Gastroesophageal sphincter (tissue), 4 donors: Measurements from ENCODE around the gene LILRA6. TPM values are rescaled to one million over a fixed set of nuclear protein-coding genes. Genes with fewer than 3 reads are reported as not detected.
"Not testable (repeated sequence)": the region's sequence is repeated elsewhere in the genome, so short reads cannot be mapped to it uniquely, and the experiment has no call there.

Experiments used
- ATAC-seq: fragments of 150-250 bp; one replicate; pipeline ENCODE4 v1.9.1; 2016; ENCODE audit warnings: mild to moderate bottlenecking, moderate library complexity
- H3K27ac ChIP-seq, 4 donors: fragments of 200-600 bp; sonication (generic) in 3 of 4; 1 replicate in 3 of 4; 2 replicates in 1 of 4; pipeline ENCODE4 v1.5.1; 2016 to 2019
- H3K27me3 ChIP-seq: fragments of 200-600 bp; sonication (generic); one replicate; pipeline ENCODE4 v1.5.1; 2019
- H3K36me3 ChIP-seq, 2 donors: fragments of 200-600 bp; sonication (generic); one replicate each; pipeline ENCODE4 v1.5.1; 2019; ENCODE audit warnings: control low read depth in 1 of 2
- H3K4me1 ChIP-seq, 3 donors: fragments of 200-600 bp; sonication (generic); 1 replicate in 2 of 3; 2 replicates in 1 of 3; pipeline ENCODE4 v1.5.1; 2016 to 2019; ENCODE audit warnings: control low read depth in 2 of 3
- H3K4me3 ChIP-seq, 2 donors: fragments of 200-600 bp; sonication (generic); one replicate each; pipeline ENCODE4 v1.5.1; 2019; ENCODE audit warnings: mild to moderate bottlenecking in 1 of 2, moderate library complexity in 1 of 2
- H3K9me3 ChIP-seq, 3 donors: fragments of 200-600 bp; sonication (generic); one replicate each; pipeline ENCODE4 v1.5.1; 2017 to 2019; ENCODE audit warnings: control low read depth in 2 of 3
- CTCF ChIP-seq, 4 experiments: fragments of 200-600 bp in 2 of 4; fragments of 450-650 bp in 2 of 4; sonication (generic) in 1 of 4; IDR thresholded peaks; one replicate each; pipeline ENCODE4 v1.5.1; 2017 to 2019; ENCODE audit warnings: antibody characterized with exemption in 4 of 4, mild to moderate bottlenecking in 2 of 4, moderate library complexity in 2 of 4
- EP300 ChIP-seq: sonication (generic); formaldehyde crosslinking; IDR thresholded peaks from one replicate; pipeline ENCODE4 v1.6.1; 2017; ENCODE audit warnings: antibody characterized with exemption, mild to moderate bottlenecking
- POLR2A ChIP-seq, 2 donors: fragments of 450-650 bp; IDR thresholded peaks; one replicate each; pipeline ENCODE4 v1.6.1; 2017; ENCODE audit warnings: antibody characterized with exemption in 2 of 2, mild to moderate bottlenecking in 2 of 2, moderate library complexity in 1 of 2
- POLR2AphosphoS5 ChIP-seq: sonication (generic); formaldehyde crosslinking; IDR thresholded peaks from one replicate; pipeline ENCODE4 v1.6.1; 2017; ENCODE audit warnings: antibody characterized with exemption
- WGBS, 2 donors: methylation state at CpG; one replicate each; pipeline ENCODE4 v1.1.5; 2018; ENCODE audit warnings: low coverage in 1 of 2; 5-methylcytosine and 5-hydroxymethylcytosine counted together
- total RNA-seq, 4 donors: library from RNA; depleted of rRNA; stranded (reverse); fragments of >200 nt; gene quantifications; one replicate each; pipeline ENCODE4 v1.1.0, GENCODE V29; 2016

Gene LILRA6
- total RNA-seq = 1 to 10 TPM in 3 of 4 donors, under 1 TPM in 1; 0.31 to 4.2 (median 2.2) TPM

GRCh38 chr19:54242646-54243045, at the start of gene LILRA6:
Gene LILRA6 (minus strand): TSS chr19:54242790.
- not testable (repeated sequence) for H3K27ac ChIP-seq, H3K4me3 ChIP-seq, H3K36me3 ChIP-seq, H3K4me1 ChIP-seq, ATAC-seq, H3K9me3 ChIP-seq
- peaks cover 35% of the 10 kb centered on the region for H3K27me3 ChIP-seq
- WGBS, 2 donors = no CpG with 5 or more reads among the region's 6 CpGs

- not testable (repeated sequence) for H3K9me3 ChIP-seq
- 64 to 71% methylated on average over 5 to 8 of the region's 8 CpGs for WGBS, 2 donors
These were observed 46.6 kb upstream of the LILRA6 start for GRCh38 chr19:54289160-54289559.

GRCh38 chr19:54287456-54287855, 44.9 kb upstream of the LILRA6 start:
- no peaks in the 10 kb centered on the region for H3K36me3 ChIP-seq
- peaks cover 0 to 7% (median 0%) of the 10 kb centered on the region in 3 donors for H3K9me3 ChIP-seq
- TF ChIP-seq POLR2AphosphoS5 (no peak), CTCF (IDR thresholded peaks at IDR 0.05) (no peak), EP300 (no peak), POLR2A (IDR thresholded peaks at IDR 0.05) (no peak)
- peaks cover 35% of the 10 kb centered on the region for H3K27me3 ChIP-seq
- H3K4me1 ChIP-seq = no peaks in the 10 kb centered on the region
- WGBS, 2 donors = 35 to 65% methylated on average over 4 of the region's 4 CpGs
- H3K27ac ChIP-seq = no peak overlapping the region
- no peak for ATAC-seq
- H3K4me3 ChIP-seq = no peak overlapping the region

More at GRCh38 chr19:54289160-54289559, 46.6 kb upstream of the LILRA6 start:
- ATAC-seq, H3K27ac ChIP-seq, H3K36me3 ChIP-seq, H3K4me3 ChIP-seq, H3K4me1 ChIP-seq: not testable (repeated sequence)
- peaks cover 28% of the 10 kb centered on the region for H3K27me3 ChIP-seq

- not testable (repeated sequence) for H3K36me3 ChIP-seq, H3K4me1 ChIP-seq, H3K27ac ChIP-seq, H3K9me3 ChIP-seq, ATAC-seq, H3K4me3 ChIP-seq
- H3K27me3 ChIP-seq = peaks cover 43% of the 10 kb centered on the region
- 90% methylated on average over 2 of the region's 10 CpGs; no CpG with 5 or more reads in 1 of the 2 donors for WGBS, 2 donors
These were observed 43.7 kb upstream of the LILRA6 start for GRCh38 chr19:54286283-54286682.

- not testable (repeated sequence) for H3K36me3 ChIP-seq, H3K4me3 ChIP-seq, ATAC-seq, H3K9me3 ChIP-seq, H3K27ac ChIP-seq, H3K4me1 ChIP-seq
- peaks cover 43% of the 10 kb centered on the region for H3K27me3 ChIP-seq
- 50% methylated on average over 2 of the region's 12 CpGs; no CpG with 5 or more reads in 1 of the 2 donors for WGBS, 2 donors
These were observed 43.0 kb upstream of the LILRA6 start for GRCh38 chr19:54285427-54286056.

- H3K27me3 ChIP-seq = peaks cover 58% of the 10 kb centered on the region
- no peaks in the 10 kb centered on the region for H3K36me3 ChIP-seq
- H3K4me1 ChIP-seq = no peaks in the 10 kb centered on the region
- peaks cover 0 to 7% (median 0%) of the 10 kb centered on the region in 3 donors for H3K9me3 ChIP-seq
- ATAC-seq = no peak
- WGBS, 2 donors = 14 to 40% methylated on average over 1 to 7 of the region's 9 CpGs
- no peak for TF ChIP-seq CTCF (IDR thresholded peaks at IDR 0.05)
- TF ChIP-seq POLR2AphosphoS5 = no peak
- no peak for TF ChIP-seq EP300
- no peak for TF ChIP-seq POLR2A (IDR thresholded peaks at IDR 0.05)
- H3K27ac ChIP-seq = no peak overlapping the region
- no peak overlapping the region for H3K4me3 ChIP-seq
These were observed 40.3 kb upstream of the LILRA6 start for GRCh38 chr19:54282686-54283470.

- not testable (repeated sequence) for H3K4me1 ChIP-seq, H3K4me3 ChIP-seq, H3K9me3 ChIP-seq, H3K27ac ChIP-seq, ATAC-seq, H3K36me3 ChIP-seq
- peaks cover 68% of the 10 kb centered on the region for H3K27me3 ChIP-seq
- WGBS, 2 donors = 73 to 74% methylated on average over 3 to 4 of the region's 5 CpGs
These were observed 39.1 kb upstream of the LILRA6 start for GRCh38 chr19:54281729-54282075.
